ENCODE data around the gene TMEM8B.

TMEM8B gene

GRCh38 chr9:35828716-35829083 is 328 bp upstream of the TMEM8B start, which contains the start of gene FAM221B:
FAM221B (minus strand) TSS chr9:35828732; CDS start chr9:35826161, 2,571 bp downstream.
- H3K14ac ChIP-seq (ENCODE audit: low read length): no peak within 1 kb of the TSS
- no peak within 1 kb of the TSS for H2BK12ac ChIP-seq (ENCODE audit: low read length)
- H3K79me1 ChIP-seq (ENCODE audit: low read depth, low read length): peaks cover 1% of the 10 kb centered on the region
- peak within 1 kb of the TSS; percentile 93 for H3K27ac ChIP-seq (replicated peaks; ENCODE audit: low read length)
- H2AK5ac ChIP-seq (ENCODE audit: low read depth, low read length): no peak within 1 kb of the TSS
- peak within 1 kb of the TSS; percentile 91 for H3K4me2 ChIP-seq (ENCODE audit: insufficient read depth, low read length, poor library complexity, severe bottlenecking)
- H4K91ac ChIP-seq (ENCODE audit: low read depth, low read length, poor library complexity): no peak within 1 kb of the TSS
- H4K8ac ChIP-seq (ENCODE audit: low read depth, low read length): no peak within 1 kb of the TSS
- peaks cover 0 to under 1% of the 10 kb centered on the region in 2 donors for H3K36me3 ChIP-seq (replicated peaks in 1 of 2; ENCODE audit: control insufficient read depth in 2 of 2, insufficient read depth in 2 of 2, low read length in 2 of 2)
- H3K18ac ChIP-seq (ENCODE audit: low read length): peak within 1 kb of the TSS; percentile 95
- H2AFZ ChIP-seq (ENCODE audit: low read length): peak within 1 kb of the TSS; percentile 84
- peak; percentile 77 for DNase-seq (ENCODE audit: low spot score)
- H3K4me1 ChIP-seq (ENCODE audit: control insufficient read depth in 2 of 2, insufficient read depth in 1 of 2, low read depth in 1 of 2, low read length in 2 of 2): peaks cover 5 to 10% of the 10 kb centered on the region in 2 donors
- H2BK5ac ChIP-seq (ENCODE audit: low read length): no peak within 1 kb of the TSS
- WGBS, 2 donors (ENCODE audit: extremely low coverage in 2 of 2, insufficient read length in 2 of 2, insufficient replicate concordance in 1 of 2): no CpG with 5 or more reads among the region's 21 CpGs
- H3K27me3 ChIP-seq (ENCODE audit: control insufficient read depth in 3 of 3, insufficient read depth in 3 of 3, low read depth in 1 of 3, low read length in 3 of 3): no peaks in the 10 kb centered on the region
- H3K9ac ChIP-seq (ENCODE audit: low read depth, low read length, poor library complexity): peak within 1 kb of the TSS; percentile 83
- no peaks in the 10 kb centered on the region for H3K9me3 ChIP-seq (replicated peaks in 1 of 2; ENCODE audit: control insufficient read depth in 2 of 2, insufficient read depth in 1 of 2, low read depth in 1 of 2, low read length in 2 of 2)
- no peak within 1 kb of the TSS for H2BK15ac ChIP-seq (ENCODE audit: low read length)
- no peak within 1 kb of the TSS for H3K23ac ChIP-seq (ENCODE audit: low read depth, low read length, poor library complexity)
- H2BK120ac ChIP-seq (ENCODE audit: low read depth, low read length): no peak within 1 kb of the TSS
- no peak within 1 kb of the TSS for H3K4ac ChIP-seq (ENCODE audit: low read length)
- peak within 1 kb of the TSS; percentile 60 to 86 for H3K4me3 ChIP-seq (ENCODE audit: low read length in 2 of 2)

GRCh38 chr9:35829764-35830096 is 702 bp downstream of the TMEM8B start:
- Histone ChIP-seq H2AK5ac (ENCODE audit: low read depth, low read length) (no peak overlapping the region), H3K9ac (ENCODE audit: low read depth, low read length, poor library complexity) (peak overlapping the region; percentile 83), H3K9me3 (replicated peaks in 1 of 2; ENCODE audit: control insufficient read depth in 2 of 2, insufficient read depth in 1 of 2, low read depth in 1 of 2, low read length in 2 of 2) (no peaks in the 10 kb centered on the region), H2BK5ac (ENCODE audit: low read length) (no peak overlapping the region), H3K4me1 (ENCODE audit: control insufficient read depth in 2 of 2, insufficient read depth in 1 of 2, low read depth in 1 of 2, low read length in 2 of 2) (peaks cover 10% of the 10 kb centered on the region in 2 donors), H3K14ac (ENCODE audit: low read length) (no peak overlapping the region), H3K79me1 (ENCODE audit: low read depth, low read length) (peaks cover 1% of the 10 kb centered on the region), H3K4ac (ENCODE audit: low read length) (no peak overlapping the region), H3K18ac (ENCODE audit: low read length) (peak overlapping the region; percentile 61), H3K27ac (replicated peaks; ENCODE audit: low read length) (peak overlapping the region; percentile 16), H2BK12ac (ENCODE audit: low read length) (no peak overlapping the region), H2BK15ac (ENCODE audit: low read length) (no peak overlapping the region), H2BK120ac (ENCODE audit: low read depth, low read length) (no peak overlapping the region), H3K4me2 (ENCODE audit: insufficient read depth, low read length, poor library complexity, severe bottlenecking) (peak overlapping the region; percentile 91), H4K91ac (ENCODE audit: low read depth, low read length, poor library complexity) (no peak overlapping the region), H3K36me3 (replicated peaks in 1 of 2; ENCODE audit: control insufficient read depth in 2 of 2, insufficient read depth in 2 of 2, low read length in 2 of 2) (peaks cover 2 to 6% of the 10 kb centered on the region in 2 donors), H2AFZ (ENCODE audit: low read length) (peak overlapping the region; percentile 84), H3K23ac (ENCODE audit: low read depth, low read length, poor library complexity) (peak overlapping the region; percentile 18), H3K27me3 (ENCODE audit: control insufficient read depth in 3 of 3, insufficient read depth in 3 of 3, low read depth in 1 of 3, low read length in 3 of 3) (no peaks in the 10 kb centered on the region), H3K4me3 (ENCODE audit: low read length in 2 of 2) (peak overlapping the region; percentile 60 to 86), H4K8ac (ENCODE audit: low read depth, low read length) (peak overlapping the region; percentile 33)
- no peak for DNase-seq (ENCODE audit: low spot score)
- no CpG with 5 or more reads among the region's 2 CpGs for WGBS, 2 donors (ENCODE audit: extremely low coverage in 2 of 2, insufficient read length in 2 of 2, insufficient replicate concordance in 1 of 2)

- no peak for DNase-seq (ENCODE audit: low spot score)
- Histone ChIP-seq H2BK5ac (ENCODE audit: low read length) (no peak overlapping the region), H3K27me3 (ENCODE audit: control insufficient read depth in 3 of 3, insufficient read depth in 3 of 3, low read depth in 1 of 3, low read length in 3 of 3) (no peaks in the 10 kb centered on the region), H3K9ac (ENCODE audit: low read depth, low read length, poor library complexity) (no peak overlapping the region), H3K9me3 (replicated peaks in 1 of 2; ENCODE audit: control insufficient read depth in 2 of 2, insufficient read depth in 1 of 2, low read depth in 1 of 2, low read length in 2 of 2) (no peaks in the 10 kb centered on the region), H2BK15ac (ENCODE audit: low read length) (no peak overlapping the region), H3K14ac (ENCODE audit: low read length) (no peak overlapping the region), H3K18ac (ENCODE audit: low read length) (no peak overlapping the region), H3K27ac (replicated peaks; ENCODE audit: low read length) (no peak overlapping the region), H3K36me3 (replicated peaks in 1 of 2; ENCODE audit: control insufficient read depth in 2 of 2, insufficient read depth in 2 of 2, low read length in 2 of 2) (peaks cover 4 to 10% of the 10 kb centered on the region in 2 donors), H3K79me1 (ENCODE audit: low read depth, low read length) (peaks cover 1% of the 10 kb centered on the region), H2BK12ac (ENCODE audit: low read length) (no peak overlapping the region), H4K8ac (ENCODE audit: low read depth, low read length) (no peak overlapping the region), H3K23ac (ENCODE audit: low read depth, low read length, poor library complexity) (no peak overlapping the region), H4K91ac (ENCODE audit: low read depth, low read length, poor library complexity) (no peak overlapping the region), H3K4me1 (ENCODE audit: control insufficient read depth in 2 of 2, insufficient read depth in 1 of 2, low read depth in 1 of 2, low read length in 2 of 2) (peaks cover 10% of the 10 kb centered on the region in 2 donors), H2AK5ac (ENCODE audit: low read depth, low read length) (no peak overlapping the region), H3K4me2 (ENCODE audit: insufficient read depth, low read length, poor library complexity, severe bottlenecking) (no peak overlapping the region), H2AFZ (ENCODE audit: low read length) (no peak overlapping the region), H3K4me3 (ENCODE audit: low read length in 2 of 2) (no peak overlapping the region), H3K4ac (ENCODE audit: low read length) (no peak overlapping the region), H2BK120ac (ENCODE audit: low read depth, low read length) (no peak overlapping the region)
- WGBS, 2 donors (ENCODE audit: extremely low coverage in 2 of 2, insufficient read length in 2 of 2, insufficient replicate concordance in 1 of 2): no CpG with 5 or more reads among the region's 4 CpGs
These were observed 2.0 kb downstream of the TMEM8B start for GRCh38 chr9:35831040-35831439.

GRCh38 chr9:35832814-35833213 is 3.8 kb downstream of the TMEM8B start:
- no peak overlapping the region for H3K9ac ChIP-seq (ENCODE audit: low read depth, low read length, poor library complexity)
- H2AFZ ChIP-seq (ENCODE audit: low read length): no peak overlapping the region
- no peak overlapping the region for H3K4me2 ChIP-seq (ENCODE audit: insufficient read depth, low read length, poor library complexity, severe bottlenecking)
- no peak for DNase-seq (ENCODE audit: low spot score)
- peaks cover 4 to 10% of the 10 kb centered on the region in 2 donors for H3K36me3 ChIP-seq (replicated peaks in 1 of 2; ENCODE audit: control insufficient read depth in 2 of 2, insufficient read depth in 2 of 2, low read length in 2 of 2)
- H3K27me3 ChIP-seq (ENCODE audit: control insufficient read depth in 3 of 3, insufficient read depth in 3 of 3, low read depth in 1 of 3, low read length in 3 of 3): no peaks in the 10 kb centered on the region
- H3K27ac ChIP-seq (replicated peaks; ENCODE audit: low read length): no peak overlapping the region
- H3K23ac ChIP-seq (ENCODE audit: low read depth, low read length, poor library complexity): no peak overlapping the region
- H3K4me1 ChIP-seq (ENCODE audit: control insufficient read depth in 2 of 2, insufficient read depth in 1 of 2, low read depth in 1 of 2, low read length in 2 of 2): peaks cover 8 to 10% of the 10 kb centered on the region in 2 donors
- no peak overlapping the region for H2BK120ac ChIP-seq (ENCODE audit: low read depth, low read length)
- H4K8ac ChIP-seq (ENCODE audit: low read depth, low read length): no peak overlapping the region
- no peak overlapping the region for H3K4ac ChIP-seq (ENCODE audit: low read length)
- no peak overlapping the region for H2BK5ac ChIP-seq (ENCODE audit: low read length)
- no CpG with 5 or more reads among the region's 5 CpGs for WGBS, 2 donors (ENCODE audit: extremely low coverage in 2 of 2, insufficient read length in 2 of 2, insufficient replicate concordance in 1 of 2)
- no peak overlapping the region for H2BK15ac ChIP-seq (ENCODE audit: low read length)
- no peak overlapping the region for H3K18ac ChIP-seq (ENCODE audit: low read length)
- H4K91ac ChIP-seq (ENCODE audit: low read depth, low read length, poor library complexity): no peak overlapping the region
- H3K4me3 ChIP-seq (ENCODE audit: low read length in 2 of 2): no peak overlapping the region
- no peaks in the 10 kb centered on the region for H3K9me3 ChIP-seq (replicated peaks in 1 of 2; ENCODE audit: control insufficient read depth in 2 of 2, insufficient read depth in 1 of 2, low read depth in 1 of 2, low read length in 2 of 2)
- H2AK5ac ChIP-seq (ENCODE audit: low read depth, low read length): no peak overlapping the region
- peaks cover 1% of the 10 kb centered on the region for H3K79me1 ChIP-seq (ENCODE audit: low read depth, low read length)
- H3K14ac ChIP-seq (ENCODE audit: low read length): no peak overlapping the region
- H2BK12ac ChIP-seq (ENCODE audit: low read length): no peak overlapping the region
